B cell (primary cell): ENCODE results near the gene PCSK6.

Experiments used
- CTCF ChIP-seq: fragments of 200-600 bp; IDR thresholded peaks from one replicate; pipeline ENCODE4 v1.8.0; 2022; ENCODE audit warnings: antibody characterized with exemption, mild to moderate bottlenecking
- EZH2 ChIP-seq: IDR thresholded peaks from 2 replicates; pipeline ENCODE4 v1.6.1; 2012; ENCODE audit warnings: borderline replicate concordance, low read depth, mild to moderate bottlenecking, moderate library complexity, low read length; ENCODE audit not compliant: insufficient read depth, poor library complexity, severe bottlenecking

DNA sequence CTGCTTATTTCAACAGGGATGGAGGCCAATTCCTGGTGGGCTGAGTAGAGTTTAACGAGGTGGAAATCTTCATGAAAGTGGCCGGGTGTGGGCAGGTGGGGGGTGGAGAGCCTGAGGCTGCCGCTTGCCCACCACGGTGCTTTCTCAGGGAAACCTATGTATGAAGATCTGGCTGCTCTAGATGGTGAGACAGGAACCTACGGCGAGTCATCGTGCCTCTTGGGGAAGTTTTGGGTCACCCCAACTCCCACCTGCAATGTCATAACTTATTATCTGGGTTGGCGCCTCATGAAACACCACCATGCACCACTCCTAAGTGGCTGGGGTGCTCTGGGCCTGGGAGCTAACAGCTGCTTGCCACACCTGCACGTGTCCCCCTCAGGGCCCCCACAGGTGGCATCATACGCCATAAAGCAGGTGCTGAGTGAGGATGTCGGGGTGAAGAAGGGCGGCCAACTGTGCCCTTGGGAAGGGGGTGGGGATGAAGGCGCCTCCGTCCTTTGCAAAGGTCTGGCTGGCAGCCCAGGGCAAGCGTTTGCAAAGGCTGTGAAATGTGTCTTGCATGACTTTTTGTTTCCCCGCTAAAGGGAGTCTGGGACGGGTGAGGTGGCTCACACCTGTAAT, 166.5 kb downstream of the PCSK6 start:
- TF ChIP-seq CTCF (no peak), EZH2 (no peak)
